Caco-2 (cell line): ENCODE data around the gene ALKBH5. TPM values are rescaled to one million over a fixed set of nuclear protein-coding genes. Genes with fewer than 3 reads are reported as not detected.

Experiments
- BruUV-seq: library from RNA; stranded (reverse); fragments of 400-500 nt; replicated peaks from 2 replicates; lab custom pipeline; 2021; lab: Mats Ljungman, UMichigan
- CTCF ChIA-PET: fragments of 300-600 bp; sonication (Branson Sonifier 250); formaldehyde crosslinking; loops from one replicate; lab custom pipeline; 2022; ENCODE audit warnings: antibody characterized with exemption; lab: Charles Lee
- POLR2A ChIA-PET: fragments of 300-600 bp; sonication (Branson Sonifier 250); formaldehyde crosslinking; loops from one replicate; lab custom pipeline; 2022; ENCODE audit warnings: antibody characterized with exemption; lab: Charles Lee
- DNase-seq, 2 experiments: peaks; one replicate each; pipeline versions ENCODE4 v3.0.0 to v3.0.0-alpha.2; 2020 to 2022
- H3K27me3 ChIP-seq: replicated peaks from 2 replicates; pipeline ENCODE4 v1.6.0; 2011; ENCODE audit warnings: low read length; ENCODE audit not compliant: control insufficient read depth, insufficient read depth
- H3K36me3 ChIP-seq: 2 replicates; pipeline ENCODE4 v1.5.1; 2011; ENCODE audit warnings: low read length; ENCODE audit not compliant: control insufficient read depth, insufficient read depth
- H3K4me1 ChIP-seq: fragments of 250-450 bp; sonication (Bioruptor Pico); 2 replicates; pipeline ENCODE4 v1.5.1; 2020; ENCODE audit warnings: mild to moderate bottlenecking
- H3K4me3 ChIP-seq: 2 replicates; pipeline ENCODE4 v1.5.1; 2011; ENCODE audit warnings: low read depth, mild to moderate bottlenecking, control low read depth, low read length
- H3K9me3 ChIP-seq: fragments of 250-450 bp; sonication (Bioruptor Pico); 2 replicates; pipeline ENCODE4 v1.5.1; 2020; ENCODE audit warnings: mild to moderate bottlenecking, moderate library complexity
- H3K27ac Mint-ChIP-seq: one replicate; pipeline ENCODE4 v1.8.0; 2022; ENCODE audit warnings: mixed read lengths; ENCODE audit not compliant: unreplicated experiment
- H3K27me3 Mint-ChIP-seq: one replicate; pipeline ENCODE4 v1.8.0; 2022; ENCODE audit warnings: mixed read lengths; ENCODE audit not compliant: insufficient read depth, unreplicated experiment
- H3K36me3 Mint-ChIP-seq: one replicate; pipeline ENCODE4 v1.8.0; 2022; ENCODE audit warnings: mild to moderate bottlenecking, mixed read lengths; ENCODE audit not compliant: insufficient read depth, unreplicated experiment
- H3K4me1 Mint-ChIP-seq: one replicate; pipeline ENCODE4 v1.8.0; 2022; ENCODE audit warnings: low read depth, mixed read lengths; ENCODE audit not compliant: unreplicated experiment
- H3K4me3 Mint-ChIP-seq: one replicate; pipeline ENCODE4 v1.8.0; 2022; ENCODE audit warnings: mild to moderate bottlenecking, moderate library complexity, mixed read lengths; ENCODE audit not compliant: unreplicated experiment
- H3K9me3 Mint-ChIP-seq: one replicate; pipeline ENCODE4 v1.8.0; 2022; ENCODE audit warnings: mixed read lengths; ENCODE audit not compliant: unreplicated experiment
- CTCF ChIP-seq, 2 experiments: fragments of 200-600 bp in 1 of 2; IDR thresholded peaks; 1 replicate in 1 of 2; 2 replicates in 1 of 2; pipeline versions ENCODE4 v1.5.1 to v1.8.0; 2011 to 2022; ENCODE audit warnings: antibody characterized with exemption in 1 of 2, control low read depth in 1 of 2, inconsistent platforms in 1 of 2, low read depth in 1 of 2, low read length in 1 of 2, mild to moderate bottlenecking in 1 of 2, moderate library complexity in 1 of 2; ENCODE audit not compliant: insufficient read depth in 1 of 2, severe bottlenecking in 1 of 2, unreplicated experiment in 1 of 2
- intact Hi-C: fragments of 100-400 bp; cut with micrococcal nuclease; formaldehyde crosslinking; loops from one replicate; pipeline ENCODE4 v1.10.0; 2022; ENCODE audit not compliant: unreplicated experiment
- total RNA-seq: library from RNA; stranded (reverse); gene quantifications from 2 replicates; pipeline ENCODE4 v1.2.3, GENCODE V29; 2022

ALKBH5 gene
- total RNA-seq, 1 experiment from 2014 or later = 101 TPM

GRCh38 chr17:18155179-18155578 lies 28.4 kb upstream of the ALKBH5 start:
- ChIA-PET CTCF (interaction anchor here (1.1 kb wide), 1 partner anchor 15 kb away, joined by 4 read pairs; no protein-coding TSS in a partner anchor), POLR2A (no interaction called here)
- H3K9me3 Mint-ChIP-seq = no peaks in the 10 kb centered on the region
- Histone ChIP-seq H3K4me3 (no peak overlapping the region), H3K4me1 (peaks cover 3% of the 10 kb centered on the region; the same call in 1 of the 2 replicates), H3K27me3 (no peaks in the 10 kb centered on the region), H3K9me3 (no peaks in the 10 kb centered on the region), H3K36me3 (no peaks in the 10 kb centered on the region)
- no peak overlapping the region for H3K27ac Mint-ChIP-seq
- H3K36me3 Mint-ChIP-seq = no peaks in the 10 kb centered on the region
- intact Hi-C loops = no loop called here
- no TSS peak for BruUV-seq
- DNase-seq = no peak
- no peak for TF ChIP-seq CTCF (IDR thresholded peaks at IDR 0.05; ENCODE audit: insufficient read depth in 1 of 2, low read depth in 1 of 2, low read length in 1 of 2, severe bottlenecking in 1 of 2, unreplicated experiment in 1 of 2)
- H3K27me3 Mint-ChIP-seq = no peaks in the 10 kb centered on the region
- H3K4me1 Mint-ChIP-seq = no peaks in the 10 kb centered on the region
- H3K4me3 Mint-ChIP-seq = no peak overlapping the region

GRCh38 chr17:18156171-18156975 lies 27.3 kb upstream of the ALKBH5 start:
- H3K4me3 Mint-ChIP-seq = no peak overlapping the region
- no peaks in the 10 kb centered on the region for H3K27me3 ChIP-seq
- intact Hi-C loops = no loop called here
- H3K27me3 Mint-ChIP-seq = no peaks in the 10 kb centered on the region
- H3K36me3 Mint-ChIP-seq = no peaks in the 10 kb centered on the region
- H3K36me3 ChIP-seq = no peaks in the 10 kb centered on the region
- H3K4me1 ChIP-seq = peaks cover 3% of the 10 kb centered on the region; the same call in 1 of the 2 replicates
- ChIA-PET POLR2A (no interaction called here), CTCF (interaction anchor here (1.0 kb wide), 2 partner anchors 9 to 15 kb away, joined by 3 read pairs; no protein-coding TSS in a partner anchor)
- DNase-seq = no peak
- no peak overlapping the region for H3K27ac Mint-ChIP-seq
- no peak overlapping the region for H3K4me3 ChIP-seq
- H3K9me3 Mint-ChIP-seq = no peaks in the 10 kb centered on the region
- H3K4me1 Mint-ChIP-seq = peaks cover 7% of the 10 kb centered on the region
- H3K9me3 ChIP-seq = no peaks in the 10 kb centered on the region
- no TSS peak for BruUV-seq
- TF ChIP-seq CTCF (IDR thresholded peaks at IDR 0.05; ENCODE audit: insufficient read depth in 1 of 2, low read depth in 1 of 2, low read length in 1 of 2, severe bottlenecking in 1 of 2, unreplicated experiment in 1 of 2) = no peak

GRCh38 chr17:18156976-18157280 lies 26.7 kb upstream of the ALKBH5 start:
- Mint-ChIP-seq H3K4me3 (no peak overlapping the region), H3K4me1 (peaks cover 7% of the 10 kb centered on the region), H3K27me3 (no peaks in the 10 kb centered on the region), H3K27ac (no peak overlapping the region), H3K9me3 (no peaks in the 10 kb centered on the region), H3K36me3 (no peaks in the 10 kb centered on the region)
- POLR2A ChIA-PET = no interaction called here
- Histone ChIP-seq H3K4me3 (no peak overlapping the region), H3K36me3 (no peaks in the 10 kb centered on the region), H3K27me3 (no peaks in the 10 kb centered on the region), H3K4me1 (peaks cover 3% of the 10 kb centered on the region; the same call in 1 of the 2 replicates), H3K9me3 (no peaks in the 10 kb centered on the region)
- no peak for TF ChIP-seq CTCF (IDR thresholded peaks at IDR 0.05; ENCODE audit: insufficient read depth in 1 of 2, low read depth in 1 of 2, low read length in 1 of 2, severe bottlenecking in 1 of 2, unreplicated experiment in 1 of 2)
- BruUV-seq = no TSS peak
- no peak for DNase-seq
- intact Hi-C loops = no loop called here
- CTCF ChIA-PET = no interaction called here
